Measurements from ENCODE around the gene GSE1. TPM values are rescaled to one million over a fixed set of nuclear protein-coding genes. Genes with fewer than 3 reads are reported as not detected.

GSE1 gene
- total RNA-seq, 1 donor from 2014 or later = 80.8 TPM

GRCh38 chr16:85683363-85683762 lies 70.2 kb downstream of the GSE1 start:
- Histone ChIP-seq H3K27ac (no peak overlapping the region), H3K27me3 (no peaks in the 10 kb centered on the region), H3K4me3 (no peak overlapping the region), H3K36me3 (no peaks in the 10 kb centered on the region), H3K9me3 (no peaks in the 10 kb centered on the region), H3K4me1 (peaks cover 6% of the 10 kb centered on the region)
- intact Hi-C loops (cut with DNase I) = no loop called here
- TF ChIP-seq POLR2AphosphoS5 (IDR thresholded peaks at IDR 0.05; ENCODE audit: insufficient read depth in 1 of 2, low read depth in 1 of 2) = no peak
- no peak for TF ChIP-seq POLR2A (IDR thresholded peaks at IDR 0.05)
- TF ChIP-seq CTCF (IDR thresholded peaks at IDR 0.05) = no peak
- DNase-seq (ENCODE audit: extremely low spot score in 2 of 2) = no peak

GRCh38 chr16:85685251-85685650 lies 72.1 kb downstream of the GSE1 start:
- Histone ChIP-seq H3K4me3 (no peak overlapping the region), H3K27me3 (no peaks in the 10 kb centered on the region)

GRCh38 chr16:85686912-85687591 lies 73.9 kb downstream of the GSE1 start:
- DNase-seq (ENCODE audit: extremely low spot score in 2 of 2) = no peak
- H3K4me3 ChIP-seq = no peak overlapping the region
- intact Hi-C loops (cut with DNase I) = no loop called here
- no peak for TF ChIP-seq POLR2AphosphoS5 (IDR thresholded peaks at IDR 0.05; ENCODE audit: insufficient read depth in 1 of 2, low read depth in 1 of 2)
- no peak for TF ChIP-seq POLR2A (IDR thresholded peaks at IDR 0.05)
- TF ChIP-seq CTCF (IDR thresholded peaks at IDR 0.05) = no peak
- no peaks in the 10 kb centered on the region for H3K36me3 ChIP-seq
- H3K27me3 ChIP-seq = no peaks in the 10 kb centered on the region
- no peak overlapping the region for H3K27ac ChIP-seq
- H3K4me1 ChIP-seq = peaks cover 16% of the 10 kb centered on the region
- no peaks in the 10 kb centered on the region for H3K9me3 ChIP-seq

More at GRCh38 chr16:85685251-85685650, 72.1 kb downstream of the GSE1 start:
- no peak for DNase-seq (ENCODE audit: extremely low spot score in 2 of 2)
- H3K4me1 ChIP-seq = peaks cover 16% of the 10 kb centered on the region
- H3K36me3 ChIP-seq = no peaks in the 10 kb centered on the region
- H3K9me3 ChIP-seq = no peaks in the 10 kb centered on the region
- no peak overlapping the region for H3K27ac ChIP-seq
- intact Hi-C loops (cut with DNase I) = no loop called here
- TF ChIP-seq POLR2AphosphoS5 (IDR thresholded peaks at IDR 0.05; ENCODE audit: insufficient read depth in 1 of 2, low read depth in 1 of 2) (no peak), POLR2A (IDR thresholded peaks at IDR 0.05) (no peak), CTCF (IDR thresholded peaks at IDR 0.05) (no peak)

GRCh38 chr16:85687651-85688471 lies 74.7 kb downstream of the GSE1 start:
- H3K4me3 ChIP-seq = peak overlapping the region; percentile 62 to 79
- H3K36me3 ChIP-seq = no peaks in the 10 kb centered on the region
- no peaks in the 10 kb centered on the region for H3K27me3 ChIP-seq
- TF ChIP-seq POLR2AphosphoS5 (IDR thresholded peaks at IDR 0.05; ENCODE audit: insufficient read depth in 1 of 2, low read depth in 1 of 2) = no peak
- no peak for TF ChIP-seq POLR2A (IDR thresholded peaks at IDR 0.05)
- TF ChIP-seq CTCF (IDR thresholded peaks at IDR 0.05) = no peak
- H3K4me1 ChIP-seq = peaks cover 16% of the 10 kb centered on the region
- H3K9me3 ChIP-seq = no peaks in the 10 kb centered on the region
- intact Hi-C loops (cut with DNase I) = no loop called here
- no peak for DNase-seq (ENCODE audit: extremely low spot score in 2 of 2)
- H3K27ac ChIP-seq = no peak overlapping the region
